ENCODE measurements around the gene OR51B2. TPM values are rescaled to one million over a fixed set of nuclear protein-coding genes. Genes with fewer than 3 reads are reported as not detected.

Gene OR51B2, protein sequence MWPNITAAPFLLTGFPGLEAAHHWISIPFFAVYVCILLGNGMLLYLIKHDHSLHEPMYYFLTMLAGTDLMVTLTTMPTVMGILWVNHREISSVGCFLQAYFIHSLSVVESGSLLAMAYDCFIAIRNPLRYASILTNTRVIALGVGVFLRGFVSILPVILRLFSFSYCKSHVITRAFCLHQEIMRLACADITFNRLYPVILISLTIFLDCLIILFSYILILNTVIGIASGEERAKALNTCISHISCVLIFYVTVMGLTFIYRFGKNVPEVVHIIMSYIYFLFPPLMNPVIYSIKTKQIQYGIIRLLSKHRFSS
- 1 to 10 TPM in 1 of 7 donors, under 1 TPM in 4, not detected in 2; 0.27 to 1.7 (median 0.38) TPM for total RNA-seq
- polyA plus RNA-seq, result not detected
- long read RNA-seq, donor 1, result 0 reads
- long read RNA-seq, donor 2, result 0 reads
- long read RNA-seq, donor 3, result 0 reads

DNA sequence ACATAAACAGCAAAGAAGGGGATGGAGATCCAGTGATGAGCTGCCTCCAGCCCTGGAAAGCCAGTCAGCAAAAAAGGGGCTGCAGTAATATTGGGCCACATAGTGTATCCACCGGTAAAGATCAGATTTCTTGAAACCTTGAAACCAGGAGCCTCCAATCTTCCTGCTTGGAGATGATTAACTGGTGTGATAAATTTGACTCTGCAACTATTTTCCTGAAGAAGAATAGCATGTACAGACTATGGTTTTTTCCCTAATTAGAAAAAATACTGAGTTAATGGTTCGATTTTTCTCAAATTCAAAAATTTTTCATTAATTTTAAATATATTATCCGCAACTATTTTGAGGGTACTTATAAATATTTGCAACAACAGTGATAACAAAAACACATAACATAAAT is at the start of gene OR51B2:
OR51B2 (minus strand) TSS at position 101 of the 400 bp plus-strand sequence; CDS start at position 101, 0 bp downstream.
- DNase-seq, result no peak
- no peaks in the 10 kb centered on the region for H3K9me3 ChIP-seq
- H3K4me3 ChIP-seq, result no peak within 1 kb of the TSS
- TF ChIP-seq POLR2A (IDR thresholded peaks at IDR 0.05) (no peak), EP300 (IDR thresholded peaks at IDR 0.05) (no peak)
- TF ChIP-seq, protein P1, sequence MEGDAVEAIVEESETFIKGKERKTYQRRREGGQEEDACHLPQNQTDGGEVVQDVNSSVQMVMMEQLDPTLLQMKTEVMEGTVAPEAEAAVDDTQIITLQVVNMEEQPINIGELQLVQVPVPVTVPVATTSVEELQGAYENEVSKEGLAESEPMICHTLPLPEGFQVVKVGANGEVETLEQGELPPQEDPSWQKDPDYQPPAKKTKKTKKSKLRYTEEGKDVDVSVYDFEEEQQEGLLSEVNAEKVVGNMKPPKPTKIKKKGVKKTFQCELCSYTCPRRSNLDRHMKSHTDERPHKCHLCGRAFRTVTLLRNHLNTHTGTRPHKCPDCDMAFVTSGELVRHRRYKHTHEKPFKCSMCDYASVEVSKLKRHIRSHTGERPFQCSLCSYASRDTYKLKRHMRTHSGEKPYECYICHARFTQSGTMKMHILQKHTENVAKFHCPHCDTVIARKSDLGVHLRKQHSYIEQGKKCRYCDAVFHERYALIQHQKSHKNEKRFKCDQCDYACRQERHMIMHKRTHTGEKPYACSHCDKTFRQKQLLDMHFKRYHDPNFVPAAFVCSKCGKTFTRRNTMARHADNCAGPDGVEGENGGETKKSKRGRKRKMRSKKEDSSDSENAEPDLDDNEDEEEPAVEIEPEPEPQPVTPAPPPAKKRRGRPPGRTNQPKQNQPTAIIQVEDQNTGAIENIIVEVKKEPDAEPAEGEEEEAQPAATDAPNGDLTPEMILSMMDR (IDR thresholded peaks at IDR 0.05), result no peak
- no peak within 1 kb of the TSS for H3K27ac ChIP-seq
- intact Hi-C loops (cut with DNase I), result no loop called here
- no peaks in the 10 kb centered on the region for H3K27me3 ChIP-seq
- H3K36me3 ChIP-seq, result no peaks in the 10 kb centered on the region
- 60 to 80% (median 77%) methylated on average over 3 of the region's 3 CpGs for WGBS, 3 donors
- no peaks in the 10 kb centered on the region for H3K4me1 ChIP-seq (ENCODE audit: insufficient read depth)

DNA sequence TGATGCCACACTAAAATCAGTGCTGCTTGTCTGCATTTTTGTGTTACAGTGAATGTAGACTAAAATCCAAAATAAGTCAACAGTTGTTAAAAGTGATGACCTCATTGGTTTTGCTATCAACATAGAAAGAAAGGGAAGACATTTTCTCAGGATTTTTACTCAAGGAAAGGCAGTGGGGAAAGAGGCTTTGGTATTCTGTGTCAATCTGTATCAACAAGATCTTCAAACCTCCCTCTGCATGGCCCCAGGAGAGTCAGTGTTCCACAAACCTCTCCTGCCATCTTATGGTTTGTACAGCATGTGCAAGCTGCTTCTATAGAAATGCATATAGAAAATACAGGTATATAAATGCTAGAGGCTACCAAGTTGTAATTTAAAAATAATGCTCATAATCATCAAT is 45.7 kb upstream of the OR51B2 start:
- TF ChIP-seq POLR2A (IDR thresholded peaks at IDR 0.05) (no peak), EP300 (IDR thresholded peaks at IDR 0.05) (no peak)
- TF ChIP-seq, protein P1 (IDR thresholded peaks at IDR 0.05), result no peak
- no peak overlapping the region for H3K27ac ChIP-seq
- H3K4me1 ChIP-seq (ENCODE audit: insufficient read depth), result peaks cover 2% of the 10 kb centered on the region
- H3K27me3 ChIP-seq, result no peaks in the 10 kb centered on the region
- intact Hi-C loops (cut with DNase I), result no loop called here
- H3K9me3 ChIP-seq, result no peaks in the 10 kb centered on the region
- no peak for DNase-seq
- no peaks in the 10 kb centered on the region for H3K36me3 ChIP-seq
- no peak overlapping the region for H3K4me3 ChIP-seq

DNA sequence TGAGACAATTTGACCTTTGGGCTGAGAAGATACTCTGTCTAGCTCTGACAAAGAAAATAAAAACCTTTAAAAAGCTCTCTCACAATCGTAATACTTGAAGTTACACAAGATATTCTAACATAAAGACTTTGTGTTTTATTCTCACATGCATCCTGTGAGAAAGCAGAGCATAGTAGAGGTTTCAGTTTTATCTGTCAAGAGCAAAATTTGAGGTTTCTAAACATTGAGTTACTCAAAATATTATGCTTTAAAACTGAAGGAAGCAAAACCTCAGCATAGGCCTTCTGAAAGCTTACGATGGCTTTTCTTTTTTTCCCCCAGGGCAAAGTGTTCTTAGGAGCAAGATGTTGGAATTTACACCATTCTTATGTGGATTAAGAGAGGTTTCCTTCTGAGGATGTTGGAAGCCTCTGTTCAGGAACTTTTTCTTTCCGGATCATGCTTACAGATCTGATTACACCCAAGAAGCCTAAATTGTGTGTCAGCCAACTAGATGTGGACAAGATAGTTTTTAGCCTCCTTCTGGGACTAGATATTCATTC is 44.5 kb upstream of the OR51B2 start:
- DNase-seq, result no peak
- Histone ChIP-seq H3K4me3 (no peak overlapping the region), H3K27ac (no peak overlapping the region), H3K27me3 (no peaks in the 10 kb centered on the region), H3K4me1 (ENCODE audit: insufficient read depth) (peaks cover 2% of the 10 kb centered on the region), H3K36me3 (no peaks in the 10 kb centered on the region), H3K9me3 (no peaks in the 10 kb centered on the region)
- WGBS, 3 donors, result 35 to 43% (median 36%) methylated on average over 3 of the region's 3 CpGs
- intact Hi-C loops (cut with DNase I), result no loop called here
- TF ChIP-seq EP300 (IDR thresholded peaks at IDR 0.05) (no peak), POLR2A (IDR thresholded peaks at IDR 0.05) (no peak)
- TF ChIP-seq, protein P1 (IDR thresholded peaks at IDR 0.05), result no peak

DNA sequence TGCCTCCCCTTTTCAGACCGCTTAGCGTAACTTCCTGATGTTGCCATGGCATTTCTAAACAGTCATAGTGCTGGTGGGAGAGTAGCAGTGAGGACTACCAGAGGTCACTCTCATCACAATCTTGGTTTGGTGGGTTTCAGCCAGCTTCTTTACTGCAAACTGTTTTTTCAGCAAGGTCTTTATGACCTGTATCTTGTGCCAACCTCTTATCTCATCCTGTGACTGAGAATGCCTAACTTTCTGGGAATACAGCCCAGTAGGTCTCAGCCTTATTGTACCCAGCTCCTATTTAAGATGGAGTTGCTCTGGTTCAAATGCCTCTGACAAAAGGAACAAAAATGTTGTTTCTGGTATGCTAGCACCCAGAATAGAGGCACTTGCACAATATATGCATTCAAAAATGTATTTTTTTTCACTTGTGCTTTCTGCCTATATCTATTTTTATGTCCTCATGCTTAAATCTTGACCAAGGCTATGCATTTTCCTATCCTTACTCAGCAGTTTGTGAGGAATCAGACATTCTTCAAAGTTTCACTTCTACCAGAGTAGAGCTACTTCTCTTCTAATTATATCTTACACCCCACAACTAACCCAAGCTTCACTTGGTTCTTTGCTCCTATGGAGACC is 43.5 kb upstream of the OR51B2 start:
- no peak for DNase-seq
- no peaks in the 10 kb centered on the region for H3K36me3 ChIP-seq
- intact Hi-C loops (cut with DNase I), result no loop called here
- H3K4me1 ChIP-seq (ENCODE audit: insufficient read depth), result peaks cover 2% of the 10 kb centered on the region
- no peak overlapping the region for H3K4me3 ChIP-seq
- no peak overlapping the region for H3K27ac ChIP-seq
- no peaks in the 10 kb centered on the region for H3K9me3 ChIP-seq
- H3K27me3 ChIP-seq, result no peaks in the 10 kb centered on the region
- 32 to 73% (median 54%) methylated on average over 2 of the region's 2 CpGs for WGBS, 3 donors
- TF ChIP-seq, protein P1 (IDR thresholded peaks at IDR 0.05), result no peak
- TF ChIP-seq POLR2A (IDR thresholded peaks at IDR 0.05) (no peak), EP300 (IDR thresholded peaks at IDR 0.05) (no peak)

Measured in ovary (tissue), 10 donors.